ENCODE data around the gene EIF3CL.
A peak's percentile ranks its signal among the peaks of the same experiment; 100 is the strongest.
"Not testable (repeated sequence)": the region's sequence is repeated elsewhere in the genome, so short reads cannot be mapped to it uniquely, and the experiment has no call there.

Gene EIF3CL

GRCh38 chr16:28403220-28404072 lies at the start of gene EIF3CL:
Gene EIF3CL (minus strand): TSS chr16:28403841. CDS start chr16:28403618, 223 bp downstream.
- H3K4me1 ChIP-seq; intact Hi-C loops (cut with DNase I; ENCODE audit: low total_unique reads); H3K27ac ChIP-seq; H3K36me3 ChIP-seq; DNase-seq; H3K9me3 ChIP-seq; H3K27me3 ChIP-seq: not testable (repeated sequence)
- H3K4me3 ChIP-seq = peak within 1 kb of the TSS in 1 of 2 donors; percentile 36

- intact Hi-C loops (cut with DNase I; ENCODE audit: low total_unique reads); H3K27ac ChIP-seq; H3K27me3 ChIP-seq; DNase-seq; H3K36me3 ChIP-seq; H3K4me3 ChIP-seq; H3K9me3 ChIP-seq; H3K4me1 ChIP-seq: not testable (repeated sequence)
These were observed 43.4 kb upstream of the EIF3CL start for GRCh38 chr16:28447081-28447480.

GRCh38 chr16:28446388-28446787 lies 42.7 kb upstream of the EIF3CL start:
- H3K27me3 ChIP-seq; H3K4me3 ChIP-seq; H3K27ac ChIP-seq; H3K9me3 ChIP-seq; H3K36me3 ChIP-seq; H3K4me1 ChIP-seq; DNase-seq; intact Hi-C loops (cut with DNase I; ENCODE audit: low total_unique reads): not testable (repeated sequence)

- H3K36me3 ChIP-seq; H3K4me3 ChIP-seq; H3K27me3 ChIP-seq; H3K9me3 ChIP-seq; DNase-seq; H3K4me1 ChIP-seq; H3K27ac ChIP-seq; intact Hi-C loops (cut with DNase I; ENCODE audit: low total_unique reads): not testable (repeated sequence)
These were observed 40.3 kb upstream of the EIF3CL start for GRCh38 chr16:28443943-28444342.

- intact Hi-C loops (cut with DNase I; ENCODE audit: low total_unique reads); H3K4me3 ChIP-seq; H3K4me1 ChIP-seq; H3K27ac ChIP-seq; H3K36me3 ChIP-seq; DNase-seq; H3K9me3 ChIP-seq; H3K27me3 ChIP-seq: not testable (repeated sequence)
These were observed 35.3 kb upstream of the EIF3CL start for GRCh38 chr16:28438899-28439298.

GRCh38 chr16:28435340-28435739 lies 31.7 kb upstream of the EIF3CL start:
- H3K27me3 ChIP-seq; H3K4me3 ChIP-seq; intact Hi-C loops (cut with DNase I; ENCODE audit: low total_unique reads); H3K27ac ChIP-seq; DNase-seq; H3K4me1 ChIP-seq; H3K36me3 ChIP-seq; H3K9me3 ChIP-seq: not testable (repeated sequence)

- DNase-seq; H3K27ac ChIP-seq; H3K4me3 ChIP-seq; H3K36me3 ChIP-seq; H3K27me3 ChIP-seq; H3K4me1 ChIP-seq; H3K9me3 ChIP-seq; intact Hi-C loops (cut with DNase I; ENCODE audit: low total_unique reads): not testable (repeated sequence)
These were observed 22.5 kb upstream of the EIF3CL start for GRCh38 chr16:28426060-28426680.

GRCh38 chr16:28421071-28421750 lies 17.6 kb upstream of the EIF3CL start:
- H3K27ac ChIP-seq; H3K9me3 ChIP-seq; intact Hi-C loops (cut with DNase I; ENCODE audit: low total_unique reads); H3K36me3 ChIP-seq; H3K27me3 ChIP-seq; H3K4me3 ChIP-seq; DNase-seq; H3K4me1 ChIP-seq: not testable (repeated sequence)

GRCh38 chr16:28417033-28417432 lies 13.4 kb upstream of the EIF3CL start:
- H3K27ac ChIP-seq; H3K9me3 ChIP-seq; H3K4me1 ChIP-seq; DNase-seq; H3K4me3 ChIP-seq; H3K27me3 ChIP-seq; intact Hi-C loops (cut with DNase I; ENCODE audit: low total_unique reads); H3K36me3 ChIP-seq: not testable (repeated sequence)

- peak in 1 of 2 donors; percentile 51 for DNase-seq
- H3K27ac ChIP-seq = not testable (repeated sequence)
These were observed 10.9 kb upstream of the EIF3CL start for GRCh38 chr16:28414530-28414929.

GRCh38 chr16:28413585-28413984 lies 9.9 kb upstream of the EIF3CL start:
- DNase-seq; intact Hi-C loops (cut with DNase I; ENCODE audit: low total_unique reads); H3K4me1 ChIP-seq; H3K4me3 ChIP-seq; H3K27me3 ChIP-seq; H3K36me3 ChIP-seq; H3K9me3 ChIP-seq; H3K27ac ChIP-seq: not testable (repeated sequence)

More at GRCh38 chr16:28414530-28414929, 10.9 kb upstream of the EIF3CL start:
- H3K4me1 ChIP-seq; H3K4me3 ChIP-seq; H3K9me3 ChIP-seq; H3K36me3 ChIP-seq; intact Hi-C loops (cut with DNase I; ENCODE audit: low total_unique reads); H3K27me3 ChIP-seq: not testable (repeated sequence)

- H3K27ac ChIP-seq; H3K27me3 ChIP-seq; H3K4me1 ChIP-seq; H3K4me3 ChIP-seq; H3K9me3 ChIP-seq; H3K36me3 ChIP-seq; DNase-seq; intact Hi-C loops (cut with DNase I; ENCODE audit: low total_unique reads): not testable (repeated sequence)
These were observed 11.6 kb downstream of the EIF3CL start for GRCh38 chr16:28392054-28392453.

GRCh38 chr16:28382177-28382867 lies 21.3 kb downstream of the EIF3CL start:
- H3K27ac ChIP-seq; H3K27me3 ChIP-seq; H3K36me3 ChIP-seq; intact Hi-C loops (cut with DNase I; ENCODE audit: low total_unique reads); H3K9me3 ChIP-seq; H3K4me1 ChIP-seq; DNase-seq; H3K4me3 ChIP-seq: not testable (repeated sequence)

- H3K4me1 ChIP-seq; H3K27me3 ChIP-seq; H3K36me3 ChIP-seq; H3K4me3 ChIP-seq; intact Hi-C loops (cut with DNase I; ENCODE audit: low total_unique reads); H3K9me3 ChIP-seq; H3K27ac ChIP-seq: not testable (repeated sequence)
- DNase-seq = peak in 1 of 2 donors; percentile 16
These were observed 25.8 kb downstream of the EIF3CL start for GRCh38 chr16:28377822-28378221.
